GM20431 (cell line): ENCODE data around the gene DMTF1.
"Not testable (repeated sequence)": the region's sequence is repeated elsewhere in the genome, so short reads cannot be mapped to it uniquely, and the experiment has no call there.

Source experiments
- in situ Hi-C: fragments of 300-500 bp; cut with MseI, MboI; formaldehyde crosslinking; loops from one replicate; pipeline ENCODE4 v1.15.0; 2020; ENCODE audit warnings: low sequenced_read_pairs; ENCODE audit not compliant: unreplicated experiment

DMTF1 gene, protein sequence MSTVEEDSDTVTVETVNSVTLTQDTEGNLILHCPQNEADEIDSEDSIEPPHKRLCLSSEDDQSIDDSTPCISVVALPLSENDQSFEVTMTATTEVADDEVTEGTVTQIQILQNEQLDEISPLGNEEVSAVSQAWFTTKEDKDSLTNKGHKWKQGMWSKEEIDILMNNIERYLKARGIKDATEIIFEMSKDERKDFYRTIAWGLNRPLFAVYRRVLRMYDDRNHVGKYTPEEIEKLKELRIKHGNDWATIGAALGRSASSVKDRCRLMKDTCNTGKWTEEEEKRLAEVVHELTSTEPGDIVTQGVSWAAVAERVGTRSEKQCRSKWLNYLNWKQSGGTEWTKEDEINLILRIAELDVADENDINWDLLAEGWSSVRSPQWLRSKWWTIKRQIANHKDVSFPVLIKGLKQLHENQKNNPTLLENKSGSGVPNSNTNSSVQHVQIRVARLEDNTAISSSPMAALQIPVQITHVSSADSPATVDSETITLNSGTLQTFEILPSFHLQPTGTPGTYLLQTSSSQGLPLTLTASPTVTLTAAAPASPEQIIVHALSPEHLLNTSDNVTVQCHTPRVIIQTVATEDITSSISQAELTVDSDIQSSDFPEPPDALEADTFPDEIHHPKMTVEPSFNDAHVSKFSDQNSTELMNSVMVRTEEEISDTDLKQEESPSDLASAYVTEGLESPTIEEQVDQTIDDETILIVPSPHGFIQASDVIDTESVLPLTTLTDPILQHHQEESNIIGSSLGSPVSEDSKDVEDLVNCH

DNA sequence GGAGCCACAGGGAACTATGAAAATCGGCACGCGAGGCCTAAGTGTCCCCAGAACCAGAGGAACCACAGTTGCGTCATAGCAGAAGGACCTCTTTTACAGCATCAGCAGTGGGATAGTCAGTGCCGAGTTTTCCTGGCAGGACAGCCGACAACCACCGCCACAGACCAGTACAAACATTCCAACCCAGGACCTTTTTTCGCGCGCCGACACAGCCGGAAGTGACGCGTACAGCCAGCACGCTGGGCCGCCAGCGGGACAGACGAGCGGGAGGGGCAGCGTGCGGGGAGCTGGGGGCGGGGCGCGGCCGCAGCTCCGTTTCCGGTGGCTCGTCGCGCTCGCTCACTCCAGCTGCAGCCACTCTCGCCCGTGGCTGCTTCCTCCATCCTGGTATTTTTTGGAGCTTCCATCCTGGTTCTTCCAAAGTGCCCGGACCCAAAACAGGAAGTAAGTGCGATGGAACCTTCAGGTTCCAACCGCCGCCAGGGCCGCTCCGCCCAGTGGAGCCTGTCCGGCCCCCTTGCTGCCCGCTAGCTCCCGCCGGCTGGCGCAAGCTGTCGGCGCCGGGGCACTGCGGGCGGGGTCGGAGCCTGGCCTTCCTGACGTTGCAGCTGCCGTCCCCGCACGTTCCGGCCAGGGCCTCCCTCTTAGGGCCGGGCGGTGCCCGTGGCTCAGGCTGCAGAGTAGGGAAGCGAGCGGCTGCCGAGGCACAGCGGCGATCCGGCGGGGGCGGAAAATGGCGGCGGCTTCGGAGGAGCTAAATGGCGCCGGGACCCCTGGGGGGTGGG is at the start of gene DMTF1:
DMTF1 (plus strand) TSS at position 342 of the 785 bp plus-strand sequence. CDS start 12,489 bp downstream, outside the sequence.
- in situ Hi-C loops, result no loop called here

DNA sequence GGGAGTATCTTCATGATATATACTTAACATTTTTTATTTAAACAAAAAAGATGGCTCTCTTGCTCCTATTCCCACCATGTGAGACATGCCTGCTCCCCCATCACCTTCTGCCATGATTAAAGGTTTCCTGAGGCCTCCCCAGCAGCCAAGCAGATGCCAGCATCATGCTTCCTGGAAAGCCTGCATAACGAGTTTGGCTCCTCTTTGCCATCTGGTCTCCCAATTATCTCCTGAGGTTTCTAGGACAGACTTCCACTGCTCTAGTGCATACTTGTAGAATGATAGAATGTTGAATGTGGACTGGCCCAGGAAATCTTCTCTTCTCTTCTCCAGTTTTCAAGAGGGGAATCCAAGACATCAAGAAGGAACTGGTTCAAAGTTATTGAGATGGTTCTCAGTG is 46.9 kb upstream of the DMTF1 start:
- in situ Hi-C loops, result no loop called here

DNA sequence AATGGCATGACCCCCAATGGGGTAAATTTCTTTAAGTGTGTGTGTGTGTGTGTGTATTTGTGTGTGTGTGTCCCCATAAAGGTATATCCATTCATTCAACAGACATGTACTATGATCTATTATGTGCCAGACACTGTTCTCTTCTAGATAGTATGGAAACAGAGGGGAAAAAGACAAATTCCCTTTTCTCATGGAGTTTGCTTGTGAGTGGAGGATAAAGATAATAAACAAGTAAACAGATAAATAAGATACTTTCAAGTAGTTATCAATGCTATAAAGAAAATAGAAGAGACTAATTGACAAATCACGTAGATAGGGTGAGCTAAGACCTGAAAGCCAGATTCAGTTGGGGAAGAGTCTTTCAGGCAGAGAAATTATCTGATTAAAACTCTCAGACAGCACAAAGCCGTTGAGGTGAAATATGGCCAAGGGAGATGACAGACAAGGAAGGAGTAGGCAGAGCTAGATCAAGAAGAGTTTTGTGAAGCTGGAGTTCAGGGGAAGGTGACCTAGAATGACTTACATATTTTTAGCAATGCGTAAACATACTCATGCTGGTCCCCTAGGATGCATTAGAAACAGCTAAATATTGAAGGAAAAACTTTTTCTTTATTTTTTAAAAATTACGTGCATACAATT is 45.2 kb upstream of the DMTF1 start:
- in situ Hi-C loops, result no loop called here

DNA sequence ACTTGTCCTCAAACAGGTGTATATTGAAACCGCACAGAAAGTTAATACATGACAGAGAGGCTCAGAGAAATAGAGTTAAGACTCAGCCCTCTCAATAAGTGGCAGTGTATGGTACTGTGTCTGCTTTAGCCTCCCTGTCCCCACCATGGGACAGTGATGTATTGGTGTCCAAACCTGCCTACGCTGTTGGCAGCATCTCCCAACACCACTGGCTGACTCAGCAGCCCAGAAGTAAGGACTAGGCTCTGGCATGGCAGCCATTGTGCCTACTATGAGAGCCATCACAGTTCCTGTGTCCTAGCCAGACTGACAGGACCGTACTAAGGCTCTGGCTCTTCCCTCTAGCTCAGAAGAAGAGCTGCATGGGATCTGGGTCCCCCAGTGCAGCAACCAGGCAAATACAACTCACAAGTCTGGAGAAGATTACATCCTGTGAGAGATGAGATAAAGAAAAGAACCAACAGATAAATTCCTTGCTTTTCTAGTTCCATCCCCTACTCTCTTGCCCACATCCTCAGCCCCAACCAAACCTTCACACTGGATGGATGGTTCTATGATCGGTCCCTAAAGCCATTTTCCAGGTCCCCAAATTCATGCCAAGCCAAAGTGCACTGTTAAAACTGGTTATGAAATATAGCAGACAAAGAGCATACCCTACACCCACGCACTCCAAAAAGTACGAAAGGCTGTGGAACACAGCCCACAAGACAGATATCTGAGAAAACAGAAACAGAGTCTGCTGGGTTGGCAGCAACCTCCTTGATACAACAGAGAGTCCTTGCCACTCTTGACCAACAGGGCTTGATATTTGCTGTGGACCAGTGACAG is 44.1 kb upstream of the DMTF1 start:
- in situ Hi-C loops, result no loop called here

DNA sequence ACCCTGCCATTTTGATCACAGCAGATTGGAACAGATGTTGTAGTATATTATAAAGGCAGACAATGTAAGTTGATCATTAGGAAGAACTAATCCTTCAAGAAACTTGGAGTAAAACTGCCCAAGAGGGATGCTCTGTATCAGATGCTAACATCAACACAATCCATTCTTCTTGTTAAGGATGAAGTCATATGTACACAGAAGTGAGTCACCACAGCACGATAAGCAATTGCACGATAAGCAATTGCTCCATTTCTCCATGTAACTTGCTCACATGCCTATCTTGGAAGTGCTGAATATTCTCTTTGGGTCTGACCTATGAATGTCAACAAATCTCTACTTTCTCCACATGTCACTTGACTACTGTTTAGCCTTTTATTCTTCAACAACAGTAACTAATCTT is 41.5 kb upstream of the DMTF1 start:
- in situ Hi-C loops, result no loop called here

DNA sequence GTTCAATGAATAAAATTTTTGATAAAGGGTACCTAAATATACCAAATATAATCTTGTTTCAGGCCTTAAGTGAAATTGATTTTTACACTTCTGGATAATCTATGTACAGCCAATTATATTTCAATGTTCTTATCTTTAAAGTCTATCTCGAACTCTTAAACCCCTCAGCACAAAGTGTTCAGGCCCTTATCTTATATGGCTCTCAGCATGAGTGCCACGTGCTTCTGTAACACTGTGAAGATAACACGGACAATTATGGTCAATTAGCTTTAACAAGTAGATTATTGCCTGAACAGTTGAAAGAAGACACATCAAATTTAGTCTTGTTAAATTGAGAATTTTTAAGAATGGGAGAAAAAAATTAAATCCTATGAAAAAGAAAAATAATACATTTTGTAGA is 40.4 kb upstream of the DMTF1 start:
- in situ Hi-C loops, result no loop called here

DNA sequence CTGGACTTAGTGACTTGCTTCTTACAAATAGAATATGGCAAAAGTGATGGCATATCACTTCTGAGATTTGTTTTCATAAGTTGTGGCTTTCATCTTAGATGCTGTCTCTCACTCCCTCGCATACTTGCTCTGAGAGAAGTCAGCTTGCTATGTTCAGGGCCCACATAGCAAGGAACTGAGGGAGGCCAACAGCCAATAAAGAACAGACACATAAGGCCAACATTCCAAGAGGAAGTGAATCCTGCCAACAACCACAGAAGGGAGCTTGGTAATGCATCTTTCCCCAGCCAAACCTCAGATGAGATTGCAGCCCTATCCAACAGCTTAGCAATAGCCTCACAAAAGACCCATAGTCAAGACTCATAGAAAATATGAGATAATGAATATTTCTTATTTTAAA is 39.2 kb upstream of the DMTF1 start:
- in situ Hi-C loops, result no loop called here

DNA sequence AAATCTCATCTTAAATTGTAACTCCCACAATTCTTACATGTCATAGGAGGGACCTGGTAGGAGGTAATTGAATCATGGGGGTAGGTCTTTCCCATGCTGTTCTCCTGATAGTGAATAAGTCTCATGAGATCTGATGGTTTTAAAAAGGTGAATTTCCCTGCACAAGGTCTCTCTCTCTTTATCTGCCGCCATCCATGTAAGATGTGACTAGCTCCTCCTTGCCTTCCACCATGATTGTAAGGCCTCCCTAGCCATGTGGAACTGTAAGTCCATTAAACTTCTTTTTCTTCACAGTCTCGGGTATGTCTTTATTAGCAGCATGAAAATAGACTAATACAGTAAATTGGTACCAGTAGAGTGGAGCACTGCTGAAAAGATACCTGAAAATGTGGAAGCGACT is 38.3 kb upstream of the DMTF1 start:
- in situ Hi-C loops, result not testable (repeated sequence)

DNA sequence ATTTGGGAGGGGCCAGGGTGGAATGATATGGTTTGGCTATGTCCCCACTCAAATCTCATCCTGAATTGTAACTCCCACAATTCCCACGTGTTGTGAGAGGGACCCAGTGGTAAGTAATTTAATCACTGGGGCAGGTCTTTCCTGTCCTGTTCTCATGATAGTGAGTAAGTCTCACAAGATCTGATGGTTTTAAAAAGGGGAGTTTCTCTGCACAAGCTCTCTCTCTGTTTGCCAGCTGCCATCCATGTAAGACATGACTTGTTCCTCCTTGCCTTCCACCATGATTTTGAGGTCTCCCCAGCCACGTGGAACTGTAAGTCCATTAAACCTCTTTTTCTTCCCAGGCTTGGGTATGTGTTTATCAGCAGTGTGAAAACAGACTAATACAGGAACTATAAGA is 36.5 kb upstream of the DMTF1 start:
- in situ Hi-C loops, result not testable (repeated sequence)

DNA sequence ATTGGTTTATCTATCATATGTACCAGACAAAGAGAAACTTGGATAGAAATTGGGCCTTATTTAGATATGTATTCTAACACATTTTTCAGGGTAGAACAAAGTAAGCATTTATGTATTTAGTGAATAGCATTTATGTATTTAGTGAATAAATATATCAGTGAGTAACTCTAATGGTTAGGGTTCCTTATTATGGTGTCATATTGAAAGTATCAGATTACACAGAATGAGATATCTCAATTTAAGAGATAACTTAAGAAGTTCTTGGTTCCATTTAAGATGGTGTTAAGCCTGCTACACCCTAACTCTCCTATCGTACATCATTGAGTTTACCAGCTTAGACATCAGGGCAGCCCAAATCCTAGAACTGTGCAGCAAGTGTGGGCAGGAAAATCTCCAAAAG is 35.9 kb upstream of the DMTF1 start:
- in situ Hi-C loops, result no loop called here

DNA sequence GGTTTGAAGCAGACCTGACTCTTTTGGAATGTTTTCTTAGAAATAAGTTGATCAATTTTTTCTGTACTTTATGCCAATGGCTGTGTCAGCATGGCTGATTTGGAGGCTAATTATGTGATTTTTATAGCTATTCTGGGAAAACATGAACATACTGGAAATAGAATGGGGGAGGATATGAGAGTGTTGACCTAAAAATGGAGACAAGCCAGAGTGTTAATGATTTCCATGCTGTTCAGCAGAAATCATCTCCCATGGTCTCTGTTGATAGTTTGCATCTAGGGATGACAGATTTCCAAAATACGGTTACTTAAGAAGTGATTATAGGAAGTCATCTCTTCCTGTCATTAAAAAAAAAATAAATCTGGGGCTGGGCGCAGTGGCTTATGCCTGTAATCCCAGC is 32.7 kb upstream of the DMTF1 start:
- in situ Hi-C loops, result no loop called here

DNA sequence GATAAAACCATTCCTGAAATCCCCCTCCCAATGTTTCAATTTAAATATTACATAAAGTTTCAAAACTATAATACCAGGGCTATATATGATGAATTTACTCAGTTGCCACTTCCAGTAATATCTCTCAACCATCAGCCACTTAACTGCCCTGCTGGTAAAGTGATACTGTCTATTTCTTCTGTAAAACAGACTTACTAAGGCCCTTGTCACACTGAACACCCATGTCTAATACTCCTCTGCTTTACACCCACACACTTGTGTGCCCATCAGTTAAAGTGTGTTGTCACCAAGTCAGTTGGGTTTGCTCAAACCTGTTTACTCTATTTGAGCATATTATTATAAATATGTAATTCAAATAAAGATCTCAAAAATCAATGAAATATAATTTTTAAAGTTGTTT is 29.1 kb upstream of the DMTF1 start:
- in situ Hi-C loops, result no loop called here

DNA sequence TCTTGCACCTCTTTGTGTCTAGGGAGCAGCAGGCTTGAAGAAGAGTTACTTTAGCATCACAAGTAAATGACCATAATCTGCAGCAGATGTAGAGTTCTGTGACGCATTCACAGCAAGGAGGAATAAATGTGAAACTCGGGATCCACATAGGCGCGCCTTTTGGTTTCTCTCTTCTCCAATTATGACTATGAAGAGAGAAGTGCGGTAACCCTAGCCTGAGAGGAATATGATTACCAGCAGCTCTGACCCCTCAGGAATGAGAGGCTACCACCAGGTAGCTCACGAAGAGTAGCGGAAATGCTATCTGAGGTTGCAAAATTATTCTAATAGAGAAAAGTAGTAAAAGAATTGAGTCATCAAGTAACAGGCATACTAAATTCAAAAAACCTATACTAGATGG is 25.2 kb upstream of the DMTF1 start:
- in situ Hi-C loops, result no loop called here

DNA sequence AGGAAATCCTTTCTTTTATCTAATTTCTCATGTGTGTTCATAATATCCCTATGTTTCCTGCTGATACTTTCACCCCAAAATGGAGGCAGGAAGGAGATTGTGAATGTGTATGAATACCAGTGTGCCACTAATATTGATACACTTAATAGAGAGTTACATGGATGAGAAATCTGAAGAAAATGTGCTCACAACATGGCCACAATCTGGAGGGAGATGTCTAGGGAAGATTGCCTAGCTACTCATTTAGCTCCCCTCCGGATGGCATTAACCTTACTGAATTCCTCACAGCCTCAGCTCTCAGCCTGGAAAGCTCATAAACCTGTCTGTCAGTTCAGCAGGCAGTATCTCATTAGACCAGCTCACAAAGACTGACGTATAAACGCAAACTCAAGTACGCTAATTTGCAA is 23.4 kb upstream of the DMTF1 start:
- in situ Hi-C loops, result no loop called here

DNA sequence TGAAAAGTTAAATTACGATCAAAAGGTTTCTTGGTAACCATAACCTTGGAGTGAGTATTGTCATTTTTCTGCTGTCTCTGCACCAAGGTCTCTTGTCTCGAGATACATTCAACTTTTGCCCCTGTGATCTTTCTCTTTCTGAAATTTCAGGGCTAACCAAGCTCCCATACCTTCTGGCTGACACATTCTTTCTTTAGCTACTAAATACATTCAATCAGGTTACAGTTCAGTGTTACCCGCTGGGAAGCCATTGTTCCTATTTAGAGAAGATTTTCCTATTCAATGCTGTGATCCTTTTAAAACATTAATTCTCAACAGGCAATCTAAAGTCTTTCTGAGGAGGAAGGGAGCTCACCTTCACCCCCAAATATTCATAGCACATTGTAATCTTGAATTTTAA is 22.9 kb upstream of the DMTF1 start:
- in situ Hi-C loops, result no loop called here

DNA sequence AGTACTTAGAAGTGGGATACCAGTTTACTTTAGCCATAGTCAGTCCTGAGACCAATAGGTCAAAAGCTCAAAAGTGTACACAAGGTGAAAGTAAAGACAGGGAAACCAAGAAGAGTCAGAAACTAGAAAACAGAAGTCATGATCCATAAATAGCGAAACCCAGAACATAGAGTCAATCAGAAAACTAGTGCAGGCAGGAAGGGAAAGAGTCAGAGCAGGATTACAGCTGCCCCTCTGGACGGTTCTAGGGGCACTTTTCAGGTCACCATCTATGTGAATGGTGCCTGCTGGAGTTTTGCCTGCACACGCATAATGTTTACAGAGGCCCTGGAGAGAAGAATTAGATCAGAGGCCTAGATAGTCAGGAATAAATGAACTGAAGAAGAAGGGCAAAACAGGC is 22.4 kb upstream of the DMTF1 start:
- in situ Hi-C loops, result no loop called here

DNA sequence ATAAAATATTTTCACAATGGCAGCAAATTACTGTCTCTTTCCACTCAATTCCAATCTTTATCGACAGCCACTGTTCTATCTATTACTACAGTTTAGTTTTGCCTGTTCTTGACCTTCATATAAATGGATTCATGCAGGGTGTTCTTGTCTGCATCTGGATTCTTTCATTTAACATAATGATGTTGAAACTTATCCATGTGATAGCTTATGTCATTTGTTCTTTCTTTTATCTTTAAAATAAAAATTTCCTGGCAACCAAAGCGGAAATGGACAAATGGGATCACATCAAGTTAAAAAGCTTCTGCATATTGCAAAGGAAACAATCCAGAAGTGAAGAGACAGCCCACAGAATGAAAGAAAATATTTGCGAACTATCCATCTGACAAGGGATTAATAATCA is 20.5 kb upstream of the DMTF1 start:
- in situ Hi-C loops, result no loop called here

DNA sequence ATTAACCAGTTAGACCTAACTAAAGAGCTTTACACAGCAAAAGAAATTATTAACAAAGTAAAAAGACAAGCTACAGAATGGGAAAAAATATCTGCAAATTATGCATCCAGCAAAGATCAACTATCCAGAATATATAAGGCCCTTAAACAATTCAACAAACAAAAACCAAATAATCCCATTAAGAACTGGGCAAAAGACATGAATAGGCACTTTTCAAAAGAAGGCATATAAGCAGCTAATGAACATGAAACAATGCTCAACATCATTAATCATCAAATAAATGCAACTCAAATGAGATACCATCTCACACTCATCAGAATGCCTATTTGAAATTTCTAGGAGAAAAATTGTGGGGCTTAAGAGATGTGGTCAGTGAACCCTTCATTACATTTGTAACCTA is 15.0 kb upstream of the DMTF1 start:
- in situ Hi-C loops, result no loop called here

DNA sequence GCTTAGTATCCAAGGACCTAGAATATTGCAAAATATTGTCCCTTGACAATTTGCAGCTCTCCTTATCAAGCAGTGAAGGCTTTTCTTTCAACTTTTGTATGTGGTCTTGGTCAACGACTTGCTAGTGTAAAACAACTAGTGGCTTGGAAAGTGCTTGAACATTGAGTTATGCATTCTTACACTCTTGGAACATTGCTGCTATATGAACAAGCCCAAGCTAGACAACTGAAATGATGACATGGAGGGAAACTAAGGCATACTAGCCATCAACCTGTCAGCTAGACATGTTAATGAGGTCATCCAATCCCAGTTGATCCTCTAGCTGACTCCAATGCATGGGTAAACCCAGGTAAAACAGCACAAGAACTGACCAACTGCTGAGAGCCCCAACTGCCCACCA is 12.7 kb upstream of the DMTF1 start:
- in situ Hi-C loops, result no loop called here
